Measurements from ENCODE around the gene LHFPL2. TPM values are rescaled to one million over a fixed set of nuclear protein-coding genes. Genes with fewer than 3 reads are reported as not detected.
"Not testable (repeated sequence)": the region's sequence is repeated elsewhere in the genome, so short reads cannot be mapped to it uniquely, and the experiment has no call there.

The LHFPL2 gene
- total RNA-seq, 2 donors from 2014 or later = 13.7 to 40.4 TPM

GRCh38 chr5:78690253-78690972 is 41.8 kb upstream of the LHFPL2 start:
- Histone ChIP-seq H3K27ac (no peak overlapping the region), H3K36me3 (no peaks in the 10 kb centered on the region), H3K4me3 (no peak overlapping the region), H3K4me1 (replicated peaks) (no peaks in the 10 kb centered on the region), H3K9me3 (no peaks in the 10 kb centered on the region), H3K27me3 (replicated peaks; ENCODE audit: insufficient read depth) (no peaks in the 10 kb centered on the region)
- 70% methylated on average over 4 of the region's 4 CpGs for WGBS
- DNase-seq (ENCODE audit: low spot score) = no peak
- TF ChIP-seq POLR2A (IDR thresholded peaks at IDR 0.05) = no peak
- TF ChIP-seq POLR2AphosphoS5 (IDR thresholded peaks at IDR 0.05) = no peak
- no peak for TF ChIP-seq CTCF (IDR thresholded peaks at IDR 0.05)
- intact Hi-C loops (cut with DNase I) = no loop called here

GRCh38 chr5:78689540-78690252 is 41.1 kb upstream of the LHFPL2 start:
- Histone ChIP-seq H3K27me3 (replicated peaks; ENCODE audit: insufficient read depth) (no peaks in the 10 kb centered on the region), H3K4me3 (no peak overlapping the region), H3K27ac (no peak overlapping the region), H3K4me1 (replicated peaks) (no peaks in the 10 kb centered on the region), H3K9me3 (no peaks in the 10 kb centered on the region), H3K36me3 (no peaks in the 10 kb centered on the region)
- TF ChIP-seq CTCF (IDR thresholded peaks at IDR 0.05) (no peak), POLR2A (IDR thresholded peaks at IDR 0.05) (no peak), POLR2AphosphoS5 (IDR thresholded peaks at IDR 0.05) (no peak)
- WGBS = 97% methylated on average over 3 of the region's 3 CpGs
- intact Hi-C loops (cut with DNase I) = no loop called here
- DNase-seq (ENCODE audit: low spot score) = no peak

- H3K9me3 ChIP-seq; DNase-seq (ENCODE audit: low spot score); H3K27ac ChIP-seq; H3K36me3 ChIP-seq; H3K27me3 ChIP-seq (replicated peaks; ENCODE audit: insufficient read depth); H3K4me3 ChIP-seq; H3K4me1 ChIP-seq (replicated peaks); intact Hi-C loops (cut with DNase I): not testable (repeated sequence)
- WGBS = 96% methylated on average over 4 of the region's 4 CpGs
Observed at GRCh38 chr5:78687514-78687913, 38.9 kb upstream of the LHFPL2 start.

GRCh38 chr5:78683905-78684304 is 35.3 kb upstream of the LHFPL2 start:
- H3K36me3 ChIP-seq; DNase-seq (ENCODE audit: low spot score); H3K4me1 ChIP-seq (replicated peaks); H3K27ac ChIP-seq; intact Hi-C loops (cut with DNase I); H3K9me3 ChIP-seq; H3K4me3 ChIP-seq; H3K27me3 ChIP-seq (replicated peaks; ENCODE audit: insufficient read depth): not testable (repeated sequence)
- WGBS = 92% methylated on average over 5 of the region's 5 CpGs

GRCh38 chr5:78679905-78680304 is 31.3 kb upstream of the LHFPL2 start:
- Histone ChIP-seq H3K4me3 (no peak overlapping the region), H3K27me3 (replicated peaks; ENCODE audit: insufficient read depth) (no peaks in the 10 kb centered on the region), H3K4me1 (replicated peaks) (no peaks in the 10 kb centered on the region), H3K27ac (no peak overlapping the region), H3K36me3 (no peaks in the 10 kb centered on the region), H3K9me3 (no peaks in the 10 kb centered on the region)
- intact Hi-C loops (cut with DNase I) = no loop called here
- no peak for DNase-seq (ENCODE audit: low spot score)
- TF ChIP-seq POLR2A (IDR thresholded peaks at IDR 0.05) (no peak), CTCF (IDR thresholded peaks at IDR 0.05) (no peak)
- WGBS = 95% methylated on average over 5 of the region's 5 CpGs

Measured in prostate gland (tissue), 2 donors.